Bronchial epithelial cell (primary cell): ENCODE results near the gene KIAA1217. TPM values are rescaled to one million over a fixed set of nuclear protein-coding genes. Genes with fewer than 3 reads are reported as not detected.

ENCODE experiments used
- DNase-seq: peaks from one replicate; pipeline ENCODE4 v3.0.0-alpha.2; 2010; ENCODE audit warnings: low read depth
- FAIRE-seq: peaks from 2 replicates; lab custom pipeline; 2011; peaks lifted over from hg19 to GRCh38; lab: Jason Lieb, UNC
- H3K27me3 ChIP-seq: 2 replicates; pipeline ENCODE4 v1.5.1; 2011; ENCODE audit warnings: low read length; ENCODE audit not compliant: control insufficient read depth, insufficient read depth
- H3K36me3 ChIP-seq: 2 replicates; pipeline ENCODE4 v1.5.1; 2011; ENCODE audit warnings: low read length; ENCODE audit not compliant: control insufficient read depth, insufficient read depth
- H3K4me3 ChIP-seq: 2 replicates; pipeline ENCODE4 v1.5.1; 2011; ENCODE audit warnings: mild to moderate bottlenecking, low read depth, low read length, control low read depth
- total RNA-seq: library from RNA; depleted of rRNA; stranded (reverse); fragments of >200 nt; gene quantifications from 2 replicates; pipeline ENCODE4 v1.2.1, GENCODE V29; 2014
- TF ChIP-seq, protein P1 (sequence below): IDR thresholded peaks from 2 replicates; pipeline ENCODE4 v1.5.1; 2011; ENCODE audit warnings: mild to moderate bottlenecking, moderate library complexity, low read length, control low read depth, inconsistent platforms; ENCODE audit not compliant: insufficient read depth, severe bottlenecking

The KIAA1217 gene
- total RNA-seq, 1 donor from 2014 or later: 3.4 TPM

DNA sequence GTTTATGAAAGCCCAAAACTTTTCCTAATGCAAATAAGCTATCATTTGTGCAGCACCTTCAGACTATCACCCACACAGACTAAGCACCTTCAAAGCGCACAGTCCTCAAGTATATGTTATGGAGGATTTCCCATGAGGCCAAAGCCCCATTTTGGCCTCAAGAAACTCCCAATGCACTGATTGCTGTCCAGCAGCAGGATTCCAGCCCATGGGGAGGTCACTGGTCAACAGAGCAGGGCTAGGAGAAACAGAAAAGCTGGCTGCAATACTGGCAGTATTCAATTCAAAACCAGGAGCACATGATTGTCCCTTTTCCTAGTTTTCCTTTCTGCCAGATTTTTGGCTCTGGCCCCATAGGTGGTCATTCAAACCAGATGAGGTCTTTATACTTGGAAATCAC is 24.5 kb upstream of the KIAA1217 start:
- Histone ChIP-seq H3K4me3 (no peak overlapping the region), H3K27me3 (peaks cover 2% of the 10 kb centered on the region), H3K36me3 (no peaks in the 10 kb centered on the region)
- DNase-seq (no peak), FAIRE-seq (no peak)
- TF ChIP-seq, protein P1, sequence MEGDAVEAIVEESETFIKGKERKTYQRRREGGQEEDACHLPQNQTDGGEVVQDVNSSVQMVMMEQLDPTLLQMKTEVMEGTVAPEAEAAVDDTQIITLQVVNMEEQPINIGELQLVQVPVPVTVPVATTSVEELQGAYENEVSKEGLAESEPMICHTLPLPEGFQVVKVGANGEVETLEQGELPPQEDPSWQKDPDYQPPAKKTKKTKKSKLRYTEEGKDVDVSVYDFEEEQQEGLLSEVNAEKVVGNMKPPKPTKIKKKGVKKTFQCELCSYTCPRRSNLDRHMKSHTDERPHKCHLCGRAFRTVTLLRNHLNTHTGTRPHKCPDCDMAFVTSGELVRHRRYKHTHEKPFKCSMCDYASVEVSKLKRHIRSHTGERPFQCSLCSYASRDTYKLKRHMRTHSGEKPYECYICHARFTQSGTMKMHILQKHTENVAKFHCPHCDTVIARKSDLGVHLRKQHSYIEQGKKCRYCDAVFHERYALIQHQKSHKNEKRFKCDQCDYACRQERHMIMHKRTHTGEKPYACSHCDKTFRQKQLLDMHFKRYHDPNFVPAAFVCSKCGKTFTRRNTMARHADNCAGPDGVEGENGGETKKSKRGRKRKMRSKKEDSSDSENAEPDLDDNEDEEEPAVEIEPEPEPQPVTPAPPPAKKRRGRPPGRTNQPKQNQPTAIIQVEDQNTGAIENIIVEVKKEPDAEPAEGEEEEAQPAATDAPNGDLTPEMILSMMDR: no peak

DNA sequence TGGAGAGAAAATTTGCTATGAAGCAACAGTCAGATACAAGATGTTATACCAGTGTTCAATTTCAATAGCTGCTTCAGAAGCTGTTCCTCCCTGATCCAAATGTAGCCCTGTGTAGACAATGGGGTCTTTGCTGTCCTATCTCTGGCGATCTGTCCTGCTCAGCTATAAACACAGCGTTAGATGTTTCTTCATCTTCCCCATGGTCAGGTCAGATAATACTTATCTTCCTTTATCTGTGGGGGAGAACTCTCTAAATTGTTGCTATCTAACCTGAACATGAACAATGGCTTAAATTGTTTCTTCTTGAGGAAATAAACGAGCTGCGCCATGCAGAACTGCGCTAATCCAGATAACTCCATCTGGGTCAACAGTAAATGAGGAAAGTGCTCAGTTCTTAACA is 15.6 kb upstream of the KIAA1217 start:
- TF ChIP-seq, protein P1: no peak
- DNase-seq: no peak
- Histone ChIP-seq H3K27me3 (no peaks in the 10 kb centered on the region), H3K36me3 (no peaks in the 10 kb centered on the region), H3K4me3 (no peak overlapping the region)
- FAIRE-seq: no peak

DNA sequence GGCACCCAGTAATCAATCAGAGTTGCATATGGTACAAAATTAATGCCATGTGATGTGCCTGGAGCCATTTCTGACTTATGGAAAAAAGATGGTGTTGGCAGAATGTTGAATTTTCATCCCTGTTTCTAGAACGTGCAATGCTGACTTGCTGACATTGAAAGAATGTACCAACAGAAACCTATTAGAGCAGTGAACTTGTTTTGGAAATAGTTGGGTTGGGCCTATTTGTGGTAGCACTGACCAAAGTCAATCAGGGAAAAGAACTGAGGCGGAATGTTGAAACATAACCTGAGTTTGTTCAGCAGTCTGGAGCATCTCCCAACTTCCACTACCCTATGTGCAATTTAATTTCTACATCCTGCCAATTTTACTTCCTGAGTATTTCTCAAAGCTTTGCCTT is 11.7 kb upstream of the KIAA1217 start:
- TF ChIP-seq, protein P1: no peak
- Histone ChIP-seq H3K36me3 (no peaks in the 10 kb centered on the region), H3K4me3 (no peak overlapping the region), H3K27me3 (no peaks in the 10 kb centered on the region)
- no peak for DNase-seq
- peak; percentile 47 for FAIRE-seq

DNA sequence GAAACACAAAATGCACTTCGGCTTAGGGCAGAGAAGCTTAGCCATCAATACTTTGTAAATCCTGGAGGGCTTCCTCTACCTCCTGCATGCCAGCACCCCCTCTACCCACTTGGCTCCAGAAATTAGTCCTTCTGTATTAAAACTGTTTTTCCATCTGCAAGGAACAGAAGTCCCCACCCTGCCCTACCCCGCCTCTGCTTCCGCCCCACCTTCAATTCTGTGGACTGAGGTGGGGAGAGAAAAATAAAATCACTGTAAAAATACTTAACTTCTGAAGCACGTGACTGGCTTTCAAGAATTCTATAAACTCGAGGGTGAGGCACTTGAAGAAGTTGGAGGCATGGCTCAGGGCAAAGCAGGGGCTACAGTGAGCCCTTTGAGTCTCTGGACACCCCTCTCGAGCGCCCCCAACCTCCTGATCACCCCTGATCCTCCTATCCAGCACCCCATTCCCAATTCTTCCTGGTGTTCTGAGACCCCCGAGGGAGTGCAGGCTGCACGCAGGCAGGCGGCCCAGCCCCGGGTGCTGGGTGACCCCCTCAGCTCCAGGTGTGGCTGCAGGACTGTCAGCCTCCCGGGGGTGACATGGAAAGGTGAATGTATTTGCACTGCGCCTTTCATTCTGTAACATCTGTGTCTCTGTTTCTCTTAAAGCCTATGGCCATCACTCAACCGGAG is 7.3 kb upstream of the KIAA1217 start:
- TF ChIP-seq, protein P1: no peak
- Histone ChIP-seq H3K4me3 (no peak overlapping the region), H3K27me3 (no peaks in the 10 kb centered on the region), H3K36me3 (no peaks in the 10 kb centered on the region)
- FAIRE-seq (no peak), DNase-seq (no peak)

DNA sequence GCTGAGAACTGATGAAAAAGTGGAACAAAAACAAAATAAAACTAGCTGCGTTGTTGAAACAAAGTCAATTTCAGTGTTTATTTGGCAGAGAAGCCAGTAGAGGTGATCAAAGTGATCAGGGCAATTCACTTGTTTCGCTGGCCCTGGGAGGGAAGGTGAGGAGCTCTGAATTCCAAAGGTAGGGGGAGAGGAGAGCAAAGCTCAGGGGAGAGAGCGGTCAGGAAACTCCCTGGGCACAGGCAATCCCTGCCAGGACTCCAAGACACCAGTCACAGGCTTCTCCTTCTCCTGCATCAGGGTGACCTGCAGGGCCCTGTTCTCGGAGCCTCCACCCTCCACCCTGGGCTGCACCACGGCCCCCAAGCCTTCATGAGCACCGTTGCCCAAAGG is 6.8 kb upstream of the KIAA1217 start:
- TF ChIP-seq, protein P1: no peak
- no peak for FAIRE-seq
- H3K27me3 ChIP-seq: no peaks in the 10 kb centered on the region
- H3K36me3 ChIP-seq: no peaks in the 10 kb centered on the region
- no peak overlapping the region for H3K4me3 ChIP-seq
- DNase-seq: no peak

DNA sequence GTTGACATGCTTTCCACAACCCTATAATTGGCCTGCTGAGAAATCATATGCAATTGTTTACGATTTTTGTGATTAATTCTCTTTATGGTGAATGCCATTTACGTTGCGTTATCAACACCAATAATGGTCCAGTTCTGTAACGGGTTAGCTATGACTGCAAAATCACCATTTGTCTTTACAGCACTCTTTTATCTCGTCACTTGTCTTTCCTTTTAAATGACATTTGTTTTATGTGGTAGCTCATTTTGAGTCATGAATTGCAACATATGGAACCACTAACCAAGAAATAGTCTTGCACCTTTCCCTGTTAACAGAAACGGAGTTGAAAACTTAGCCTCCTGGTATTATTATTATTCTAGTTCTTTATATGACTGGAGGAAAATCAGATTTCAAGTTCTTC is 3.1 kb upstream of the KIAA1217 start:
- no peaks in the 10 kb centered on the region for H3K27me3 ChIP-seq
- no peak overlapping the region for H3K4me3 ChIP-seq
- FAIRE-seq (no peak), DNase-seq (peak; percentile 13)
- H3K36me3 ChIP-seq: no peaks in the 10 kb centered on the region
- TF ChIP-seq, protein P1: no peak
